OCI-LY1 (cell line): Measurements from ENCODE around the gene AGAP1.

Experiments used
- EZH2 ChIP-seq: fragments of 200-600 bp; sonication (generic), shearing (Covaris generic); IDR thresholded peaks from 2 replicates; pipeline ENCODE4 v1.8.0; 2017; ENCODE audit warnings: borderline replicate concordance, mixed run types, mild to moderate bottlenecking, antibody characterized with exemption, low read length, moderate library complexity, mixed read lengths
- TF ChIP-seq, protein P1 (sequence below): fragments of 200-600 bp; sonication (generic), shearing (Covaris generic); IDR thresholded peaks from 2 replicates; pipeline ENCODE4 v1.5.1; 2017; ENCODE audit warnings: mild to moderate bottlenecking, antibody characterized with exemption, low read length, moderate library complexity, mixed read lengths

DNA sequence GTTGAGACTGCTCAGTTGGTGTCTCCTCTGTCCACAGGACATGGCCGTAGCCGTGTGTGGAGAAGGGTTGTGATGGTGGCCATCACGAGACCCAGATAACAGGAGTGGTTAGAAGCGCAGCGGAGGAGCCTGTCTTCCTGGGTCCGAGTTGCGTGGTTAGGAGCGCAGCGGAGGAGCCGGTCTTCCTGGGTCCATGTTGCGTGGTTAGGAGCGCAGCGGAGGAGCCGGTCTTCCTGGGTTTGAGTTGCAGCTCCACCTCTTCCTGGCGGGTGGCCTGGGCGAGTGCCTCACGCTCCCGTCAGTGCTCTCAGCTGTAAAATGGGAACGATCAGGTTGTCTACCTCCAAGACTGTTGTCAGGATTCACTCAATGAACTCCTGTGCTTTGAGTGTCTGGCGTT lies 498.2 kb downstream of the AGAP1 start:
- no peak for TF ChIP-seq EZH2
- TF ChIP-seq, protein P1, sequence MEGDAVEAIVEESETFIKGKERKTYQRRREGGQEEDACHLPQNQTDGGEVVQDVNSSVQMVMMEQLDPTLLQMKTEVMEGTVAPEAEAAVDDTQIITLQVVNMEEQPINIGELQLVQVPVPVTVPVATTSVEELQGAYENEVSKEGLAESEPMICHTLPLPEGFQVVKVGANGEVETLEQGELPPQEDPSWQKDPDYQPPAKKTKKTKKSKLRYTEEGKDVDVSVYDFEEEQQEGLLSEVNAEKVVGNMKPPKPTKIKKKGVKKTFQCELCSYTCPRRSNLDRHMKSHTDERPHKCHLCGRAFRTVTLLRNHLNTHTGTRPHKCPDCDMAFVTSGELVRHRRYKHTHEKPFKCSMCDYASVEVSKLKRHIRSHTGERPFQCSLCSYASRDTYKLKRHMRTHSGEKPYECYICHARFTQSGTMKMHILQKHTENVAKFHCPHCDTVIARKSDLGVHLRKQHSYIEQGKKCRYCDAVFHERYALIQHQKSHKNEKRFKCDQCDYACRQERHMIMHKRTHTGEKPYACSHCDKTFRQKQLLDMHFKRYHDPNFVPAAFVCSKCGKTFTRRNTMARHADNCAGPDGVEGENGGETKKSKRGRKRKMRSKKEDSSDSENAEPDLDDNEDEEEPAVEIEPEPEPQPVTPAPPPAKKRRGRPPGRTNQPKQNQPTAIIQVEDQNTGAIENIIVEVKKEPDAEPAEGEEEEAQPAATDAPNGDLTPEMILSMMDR: no peak
